GM18498 (cell line): ENCODE results near the gene GDA.
A peak's percentile ranks its signal among the peaks of the same experiment; 100 is the strongest.
"Not testable (repeated sequence)": the region's sequence is repeated elsewhere in the genome, so short reads cannot be mapped to it uniquely, and the experiment has no call there.

ENCODE experiments used
- ATAC-seq: cut with Tn5 transposase; IDR thresholded peaks from one replicate; pipeline ENCODE4 v1.9.1; 2021; ENCODE audit warnings: mild to moderate bottlenecking, moderate library complexity; ENCODE audit not compliant: unreplicated experiment

Gene GDA

GRCh38 chr9:72274441-72274840 is 125.2 kb downstream of the GDA start:
- ATAC-seq, result no peak

GRCh38 chr9:72274916-72275315 is 125.7 kb downstream of the GDA start:
- no peak for ATAC-seq

GRCh38 chr9:72276429-72276828 is 127.2 kb downstream of the GDA start:
- no peak for ATAC-seq

- ATAC-seq, result peak; percentile 92
Measured at GRCh38 chr9:72278959-72279358, 129.7 kb downstream of the GDA start.

- peak; percentile 73 for ATAC-seq
Measured at GRCh38 chr9:72280913-72281500, 131.8 kb downstream of the GDA start.

- no peak for ATAC-seq
Measured at GRCh38 chr9:72289401-72289800, 140.2 kb downstream of the GDA start.

- ATAC-seq, result no peak
Measured at GRCh38 chr9:72290311-72290710, 141.1 kb downstream of the GDA start.

GRCh38 chr9:72291576-72291975 is 142.3 kb downstream of the GDA start:
- not testable (repeated sequence) for ATAC-seq

- peak; percentile 41 for ATAC-seq
Measured at GRCh38 chr9:72292256-72292682, 143.0 kb downstream of the GDA start.

- ATAC-seq, result no peak
Measured at GRCh38 chr9:72292874-72293607, 143.8 kb downstream of the GDA start.

- no peak for ATAC-seq
Measured at GRCh38 chr9:72294936-72295335, 145.7 kb downstream of the GDA start.

GRCh38 chr9:72297516-72297915 is 148.3 kb downstream of the GDA start:
- ATAC-seq, result no peak

GRCh38 chr9:72299017-72299603 is 149.9 kb downstream of the GDA start:
- no peak for ATAC-seq

GRCh38 chr9:72300873-72301272 is 151.6 kb downstream of the GDA start:
- no peak for ATAC-seq
